Fibroblast of gingiva (primary cell): ENCODE data around the gene JAGN1.
"Not testable (repeated sequence)": the region's sequence is repeated elsewhere in the genome, so short reads cannot be mapped to it uniquely, and the experiment has no call there.

Experiments used
- DNase-seq: peaks from one replicate; pipeline ENCODE4 v3.0.0-alpha.2; 2011; ENCODE audit warnings: low read depth

JAGN1 gene

GRCh38 chr3:9867106-9867505, 23.3 kb upstream of the JAGN1 start:
- no peak for DNase-seq

DNA sequence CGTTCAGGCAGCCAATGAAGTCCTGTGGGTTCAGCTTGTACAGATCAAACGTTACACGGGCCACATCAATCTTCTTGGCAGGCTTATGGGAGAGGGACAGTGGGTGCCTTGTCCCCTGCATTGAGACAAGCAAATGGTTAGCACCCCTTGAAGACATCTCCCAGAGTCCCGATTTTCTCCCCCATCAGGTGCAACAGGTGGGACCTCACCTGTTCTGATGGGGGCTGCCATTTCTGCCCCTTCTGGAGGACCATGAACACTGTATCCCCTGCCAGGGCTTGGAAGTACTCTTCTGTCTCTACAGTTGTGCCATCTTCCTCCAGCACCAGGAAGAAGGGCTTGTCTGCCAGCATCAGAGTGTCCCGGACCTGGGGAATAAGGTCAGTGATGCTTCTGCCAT, 20.5 kb upstream of the JAGN1 start:
- no peak for DNase-seq

DNA sequence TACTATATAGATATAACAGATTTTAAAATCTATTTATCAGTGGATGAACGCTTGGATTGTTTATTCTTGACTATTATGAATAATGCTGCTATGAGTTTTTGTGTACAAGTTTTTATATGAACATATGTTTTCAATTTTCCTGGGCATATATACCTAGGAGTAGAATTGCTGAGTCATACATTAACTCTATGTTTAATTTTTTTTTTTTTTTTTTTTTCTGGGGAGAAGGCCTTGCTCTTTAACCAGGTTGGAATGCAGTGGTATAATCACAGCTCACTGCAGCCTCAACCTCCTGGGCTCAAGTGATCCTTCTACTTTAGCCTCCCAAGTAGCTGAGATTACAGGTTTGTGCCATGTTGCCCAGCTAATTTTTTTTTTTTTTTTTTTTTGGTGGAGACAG, 19.4 kb upstream of the JAGN1 start:
- peak; percentile 80 for DNase-seq

GRCh38 chr3:9872067-9872466, 18.3 kb upstream of the JAGN1 start:
- not testable (repeated sequence) for DNase-seq

DNA sequence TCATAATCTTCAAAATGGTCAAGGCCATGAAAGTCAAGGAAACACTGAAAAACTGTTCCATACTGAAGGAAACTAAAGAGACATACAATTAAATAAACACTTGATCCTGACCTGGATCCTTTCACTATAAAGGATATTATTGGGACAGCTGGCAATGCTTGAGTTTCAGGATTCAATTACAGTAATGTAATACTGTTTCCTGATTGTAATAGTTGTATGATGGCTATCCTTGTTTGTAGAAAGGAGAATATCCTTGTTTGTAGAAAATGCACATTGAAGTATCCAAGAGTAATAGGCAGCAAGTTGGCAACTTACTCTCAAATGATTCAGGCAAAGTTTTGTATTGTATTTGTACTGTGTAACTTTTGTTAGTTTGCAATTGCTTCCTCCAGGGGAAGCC, 15.0 kb upstream of the JAGN1 start:
- peak; percentile 66 for DNase-seq

- not testable (repeated sequence) for DNase-seq
Observed at GRCh38 chr3:9876255-9876654, 14.2 kb upstream of the JAGN1 start.

DNA sequence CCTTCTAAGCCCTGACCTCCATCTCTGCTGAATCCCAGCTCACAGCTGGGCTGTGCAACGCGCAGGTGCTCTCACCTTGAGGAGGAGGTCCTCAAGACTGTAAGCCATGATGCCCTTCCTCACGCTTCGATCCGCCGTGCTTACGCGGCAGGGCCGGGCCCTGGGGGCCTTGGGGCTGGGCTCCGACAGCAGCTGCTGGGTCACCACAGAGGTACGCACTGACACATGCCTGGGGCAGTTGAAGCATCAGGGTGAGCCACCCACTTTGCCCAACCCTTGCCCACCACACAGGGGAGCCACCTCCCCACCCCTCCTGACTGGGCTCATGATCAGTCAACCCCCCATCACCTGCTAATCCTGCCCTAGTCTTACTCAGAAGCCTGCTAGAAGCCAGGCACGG, 13.4 kb upstream of the JAGN1 start:
- DNase-seq: no peak

DNA sequence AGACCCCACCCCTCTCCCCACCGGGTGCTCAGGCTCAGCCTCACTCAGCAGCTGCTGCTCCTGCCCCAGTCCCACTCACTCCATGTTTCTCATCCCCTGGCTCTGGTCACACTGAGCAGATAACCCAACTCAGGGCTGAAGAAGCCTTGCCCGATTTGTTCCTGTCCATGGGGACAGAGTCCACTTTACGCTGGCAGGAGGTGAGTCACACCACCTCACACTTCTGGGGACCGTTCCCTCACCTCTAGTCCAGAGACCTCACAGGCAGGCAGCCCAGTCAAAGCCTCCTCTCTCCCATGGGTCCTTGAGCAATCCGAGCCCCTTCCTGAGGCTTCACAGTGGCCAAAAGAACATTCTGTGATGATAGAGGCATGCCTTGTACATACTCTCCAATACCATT, 11.7 kb upstream of the JAGN1 start:
- peak; percentile 84 for DNase-seq

DNA sequence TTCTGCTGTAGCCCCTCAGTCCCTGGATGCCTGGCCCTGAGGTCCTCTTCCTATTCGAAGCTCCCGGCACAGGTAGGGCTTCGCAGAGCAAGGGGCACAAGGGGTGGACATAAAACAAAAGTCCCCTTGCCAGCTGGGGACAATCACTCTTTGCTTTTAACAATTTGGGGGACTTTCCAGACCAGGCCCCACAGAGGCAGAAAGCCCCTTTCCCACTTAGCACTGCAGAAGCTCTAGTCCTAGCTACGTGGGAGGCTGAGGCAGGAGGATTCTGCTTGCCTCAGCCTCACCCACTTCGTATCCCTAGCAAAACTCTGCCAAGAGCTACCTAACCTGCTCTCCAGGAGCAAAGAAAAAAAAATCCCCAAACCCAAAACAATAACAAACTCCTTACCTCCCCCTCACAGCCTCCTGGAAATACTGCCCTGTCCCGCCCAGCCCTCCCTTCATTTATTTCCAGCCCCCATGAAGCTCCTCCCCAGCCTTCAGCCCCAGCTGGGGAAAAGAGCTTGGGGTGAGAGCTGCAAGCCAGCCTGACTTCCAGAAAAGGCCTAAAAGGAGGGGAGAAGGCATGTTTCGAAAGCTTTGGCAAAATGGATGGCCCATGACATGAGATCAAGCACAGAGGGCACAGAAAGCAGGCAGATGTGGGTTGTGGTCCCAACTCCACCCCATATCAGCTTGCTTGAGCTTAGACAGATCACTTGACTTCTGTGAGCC, 10.4 kb upstream of the JAGN1 start, which contains the start of gene CIDEC:
Gene CIDEC (minus strand): TSS at position 424 of the 720 bp plus-strand sequence. CDS start 1,767 bp downstream, outside the sequence.
- peak; percentile 39 for DNase-seq

- DNase-seq: no peak
Observed at GRCh38 chr3:9881441-9881840, 9.0 kb upstream of the JAGN1 start.

DNA sequence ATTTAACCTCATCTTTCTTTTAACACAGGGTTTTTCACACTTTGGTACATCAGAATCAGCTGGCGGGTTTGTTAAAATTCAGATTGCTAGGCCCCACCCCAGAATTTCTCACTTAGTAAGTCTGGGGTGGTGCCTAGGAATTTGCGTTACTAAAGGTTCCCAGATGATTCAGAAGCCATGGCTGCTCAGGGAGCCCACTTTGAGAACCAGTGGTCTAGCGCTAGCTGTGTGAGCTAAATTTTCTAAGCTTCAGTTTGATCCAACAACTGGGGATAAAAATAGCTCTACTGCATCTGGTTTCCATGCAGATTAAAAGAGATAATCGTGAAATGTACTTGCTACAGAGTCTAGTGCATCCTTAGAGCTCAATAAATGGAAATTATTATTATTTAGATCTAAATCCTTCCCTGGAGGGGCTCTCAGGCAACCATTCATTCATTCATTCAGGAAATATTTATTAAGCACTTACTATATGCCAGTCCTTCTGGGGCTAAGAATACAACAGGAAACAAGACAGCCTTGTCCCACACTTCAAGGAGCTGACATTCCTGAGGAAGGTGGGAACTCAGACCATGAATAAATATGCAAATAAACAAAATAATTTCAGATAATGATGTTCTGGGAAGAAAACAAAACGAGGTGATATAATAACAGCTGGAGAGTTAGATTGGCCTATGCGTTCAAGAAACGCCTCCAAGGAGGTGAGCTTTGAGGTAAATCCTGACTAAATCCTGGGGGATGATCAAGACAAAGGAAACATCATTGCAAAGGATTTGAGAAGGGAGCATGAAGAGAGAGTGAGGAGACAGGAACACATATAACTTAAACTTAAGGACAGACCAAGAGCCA, 6.5 kb upstream of the JAGN1 start:
- peak; percentile 35 for DNase-seq

- DNase-seq: peak; percentile 71
Observed at GRCh38 chr3:9884555-9885165, 5.8 kb upstream of the JAGN1 start.

GRCh38 chr3:9886328-9886727, 4.1 kb upstream of the JAGN1 start:
- DNase-seq: no peak

GRCh38 chr3:9887480-9887879, 2.9 kb upstream of the JAGN1 start:
- DNase-seq: no peak

GRCh38 chr3:9888540-9888939, 1.9 kb upstream of the JAGN1 start:
- no peak for DNase-seq

GRCh38 chr3:9889405-9889804, 1.0 kb upstream of the JAGN1 start:
- DNase-seq: no peak

DNA sequence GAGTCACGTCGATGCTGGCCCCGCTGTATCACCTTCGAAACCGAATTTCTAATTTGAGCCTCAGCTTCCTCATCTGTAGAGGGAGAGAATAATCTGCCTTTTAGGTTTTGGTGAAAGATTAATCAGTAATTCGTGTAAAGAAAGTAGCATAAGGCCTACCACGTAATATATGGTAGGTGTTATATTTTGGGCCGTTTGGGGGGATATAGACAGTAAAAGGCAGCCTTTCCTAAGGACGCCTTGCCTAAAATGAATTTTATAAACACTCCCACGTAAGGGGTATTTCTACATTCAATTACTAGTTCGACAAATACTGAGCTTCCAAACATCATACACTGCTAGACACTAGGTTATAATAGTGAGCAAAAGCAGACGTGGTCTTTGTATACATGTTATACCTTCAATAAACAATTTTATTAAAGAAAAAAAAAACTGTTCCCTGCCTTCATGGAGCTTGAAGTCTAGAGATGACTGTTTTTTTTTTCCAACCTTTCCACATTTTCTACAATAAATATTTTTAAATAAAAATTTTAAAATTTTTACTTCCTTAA, 737 bp downstream of the JAGN1 start:
- DNase-seq: no peak

GRCh38 chr3:9893739-9894138, 3.3 kb downstream of the JAGN1 start:
- DNase-seq: no peak

DNA sequence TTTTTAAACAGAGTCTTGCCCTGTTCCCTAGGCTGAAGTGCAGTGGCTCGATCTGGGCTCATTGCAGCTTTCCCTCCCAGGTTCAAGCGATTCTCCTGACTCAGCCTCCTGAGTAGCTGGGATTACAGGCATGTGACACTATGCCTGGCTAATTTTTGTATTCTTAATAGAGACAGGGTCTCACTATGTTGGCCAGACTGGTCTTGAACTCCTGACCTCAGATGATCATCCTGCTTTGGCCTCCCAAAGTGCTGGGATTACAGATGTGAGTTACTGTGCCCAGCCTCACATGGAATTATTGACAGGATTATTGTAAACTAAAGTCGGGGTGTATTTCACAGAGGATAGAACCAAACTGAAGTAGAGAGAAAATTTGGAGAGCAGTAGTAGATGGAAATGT, 5.3 kb downstream of the JAGN1 start:
- DNase-seq: not testable (repeated sequence)

DNA sequence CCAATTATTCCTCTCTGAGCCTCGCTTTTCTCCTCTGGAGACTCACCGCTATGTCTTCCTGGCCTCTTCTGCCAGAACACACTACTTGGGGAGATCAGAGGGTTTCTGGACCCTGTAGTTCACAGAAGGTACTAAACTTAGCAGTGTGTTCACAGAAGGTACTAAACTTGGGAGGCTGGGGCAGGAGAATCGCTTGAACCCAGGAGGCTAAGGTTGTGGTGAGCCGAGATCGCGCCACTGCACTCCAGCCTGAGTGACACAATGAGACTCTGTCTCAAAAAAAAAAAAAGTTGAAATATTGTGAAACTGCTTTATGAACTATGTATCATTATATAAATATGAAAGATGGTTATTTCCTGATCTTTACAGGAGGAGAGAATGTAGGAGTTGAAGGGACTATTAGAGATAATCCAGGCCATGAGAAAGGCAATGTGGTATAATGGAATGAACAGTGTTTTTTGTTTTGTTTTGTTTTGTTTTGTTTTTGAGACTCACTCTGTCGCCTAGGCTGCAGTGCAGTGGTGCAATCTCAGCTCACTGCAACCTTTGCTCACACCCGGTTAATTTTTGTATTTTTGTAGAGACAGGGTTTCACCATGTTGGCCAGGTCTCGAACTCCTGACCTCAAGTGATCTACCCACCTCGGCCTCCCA, 6.5 kb downstream of the JAGN1 start:
- not testable (repeated sequence) for DNase-seq

GRCh38 chr3:9897408-9898372, 7.3 kb downstream of the JAGN1 start:
- DNase-seq: no peak
